Right cardiac atrium (tissue), 5 donors: ENCODE results near the gene CMIP. TPM values are rescaled to one million over a fixed set of nuclear protein-coding genes. Genes with fewer than 3 reads are reported as not detected.

Source experiments
- ATAC-seq, 2 donors: fragments of 200-7000 bp; cut with Tn5 transposase; one replicate each; pipeline versions ENCODE4 v1.8.0 to v1.9.1; 2020; ENCODE audit warnings: moderate library complexity in 2 of 2, mild to moderate bottlenecking in 1 of 2
- DNase-seq, 3 donors: peaks; one replicate each; pipeline ENCODE4 v3.0.0-alpha.2; 2020
- H3K27ac ChIP-seq: one replicate; pipeline ENCODE4 v1.5.1; 2013; ENCODE audit warnings: mild to moderate bottlenecking, low read length, control low read depth, moderate library complexity
- H3K27me3 ChIP-seq: one replicate; pipeline ENCODE4 v1.6.1; 2013; ENCODE audit not compliant: control insufficient read depth, insufficient read depth
- H3K4me1 ChIP-seq: one replicate; pipeline ENCODE4 v1.6.1; 2013; ENCODE audit warnings: low read length; ENCODE audit not compliant: control insufficient read depth, insufficient read depth
- H3K4me3 ChIP-seq: one replicate; pipeline ENCODE4 v1.5.1; 2013; ENCODE audit warnings: low read length, control low read depth
- H3K9me3 ChIP-seq: one replicate; pipeline ENCODE4 v1.6.1; 2013; ENCODE audit warnings: low read length; ENCODE audit not compliant: control insufficient read depth
- WGBS: extraction: QIAGEN DNeasy Blood & Tissue Kit; methylation state at CpG from one replicate; pipeline ENCODE4 v1.1.7; 2013; 5-methylcytosine and 5-hydroxymethylcytosine counted together
- intact Hi-C, 4 donors: fragments of 100-400 bp; cut with DNase I; formaldehyde crosslinking; loops; one replicate each; pipeline versions ENCODE4 v1.11.0 to v1.14.0; 2022 to 2023
- polyA plus RNA-seq: library from polyadenylated mRNA; stranded (reverse); fragments of 200-250 nt; gene quantifications from one replicate; pipeline ENCODE4 v1.2.3, GENCODE V29; 2013
- total RNA-seq, 4 donors: library from RNA; stranded (reverse); fragmentation: NEBNext Ultra II Directional; extraction: Animal tissue kit (Norgen Biotek cat#: 25700); gene quantifications; one replicate each; pipeline ENCODE4 v1.2.1, GENCODE V29; 2021
- donor health status: healthy with polysubstance abuse.
- donor health status: DM: no; HTN: yes; CAD: no.
- donor health status: DM: no; HTN: no; CAD: no.
- donor health status: DM: no; HTN: yes; CAD: no; lungs with severe emphysema.
- donor health status: DM: yes; HTN: yes; CAD: no.

The CMIP gene
- total and polyA plus RNA-seq, 5 donors = 9.0 to 29.0 (median 19.2) TPM

DNA sequence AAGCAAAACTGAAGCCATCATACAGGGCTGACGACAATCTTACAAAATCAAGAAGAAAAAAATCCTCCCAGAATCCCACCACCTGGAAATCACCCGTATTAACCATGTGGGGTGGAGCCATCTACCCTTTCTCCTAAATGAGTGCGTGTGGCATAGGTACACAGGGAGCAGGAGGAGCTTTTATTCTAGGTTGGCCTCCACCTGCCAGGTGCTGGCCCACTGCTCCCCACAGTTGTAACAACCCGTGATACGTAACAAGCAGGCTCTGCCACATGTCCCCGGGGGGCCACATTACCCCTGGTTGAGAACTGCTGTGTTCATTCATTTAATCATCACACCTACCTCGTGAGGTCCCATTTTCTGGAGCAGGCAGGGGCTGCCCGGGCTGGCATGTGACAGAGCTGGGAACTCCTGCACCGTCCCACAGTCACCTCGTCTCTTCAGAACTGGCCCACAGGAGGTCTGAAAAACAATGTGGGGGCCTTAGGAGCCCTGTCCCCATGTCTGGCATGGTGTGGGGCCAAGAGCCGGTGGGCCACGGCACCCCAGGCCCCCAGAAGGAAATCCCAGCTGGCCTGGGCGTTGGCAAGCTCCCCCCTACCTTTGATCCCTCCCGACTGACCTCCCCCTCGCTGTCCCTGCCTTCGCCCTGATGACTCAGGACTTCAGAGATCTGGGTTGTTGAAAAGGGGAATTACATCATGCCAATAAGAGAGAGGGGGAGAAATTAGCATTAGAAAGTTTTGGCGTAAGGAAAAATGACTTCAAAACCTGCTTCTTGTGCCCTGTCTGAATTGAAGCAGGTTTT, 12.9 kb downstream of the CMIP start:
- 68% methylated on average over 17 of the region's 17 CpGs for WGBS

DNA sequence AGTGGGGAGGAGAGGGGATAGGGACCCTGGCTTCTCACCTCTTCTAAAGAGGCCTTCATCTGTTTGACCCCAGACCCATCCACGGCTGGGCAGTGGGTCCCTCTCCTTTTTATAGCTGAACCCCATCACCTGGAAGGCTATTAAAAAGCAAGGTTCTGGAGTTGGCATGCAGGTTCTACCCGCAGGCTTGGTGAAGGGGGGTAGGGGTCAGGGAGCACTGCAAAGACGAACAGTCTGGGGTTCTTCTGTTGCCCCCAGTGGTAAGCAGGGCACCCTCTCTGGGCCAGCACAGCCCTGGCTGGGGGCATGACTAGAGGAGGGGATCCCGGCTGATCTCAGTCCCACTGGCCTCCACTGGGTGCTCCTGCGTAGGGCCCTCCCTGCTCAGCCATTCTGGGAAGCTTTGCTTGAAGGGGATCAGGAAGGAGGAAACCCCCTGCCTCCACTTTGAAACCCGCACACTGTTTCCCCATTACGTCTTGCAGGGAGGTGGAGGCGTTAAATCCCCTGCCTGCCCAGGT, 13.6 kb downstream of the CMIP start:
- ATAC-seq (no peak), DNase-seq (peak in 1 of 3 donors; percentile 20)

More for the DNA sequence above, 12.9 kb downstream of the CMIP start:
- H3K27me3 ChIP-seq = no peaks in the 10 kb centered on the region
- no peak overlapping the region for H3K4me3 ChIP-seq
- ATAC-seq (peak; percentile 36 to 60), DNase-seq (peak; percentile 47 to 64 (median 57))
- intact Hi-C loops = no loop called here
- no peak overlapping the region for H3K27ac ChIP-seq
- peaks cover 3% of the 10 kb centered on the region for H3K4me1 ChIP-seq
- no peaks in the 10 kb centered on the region for H3K9me3 ChIP-seq

DNA sequence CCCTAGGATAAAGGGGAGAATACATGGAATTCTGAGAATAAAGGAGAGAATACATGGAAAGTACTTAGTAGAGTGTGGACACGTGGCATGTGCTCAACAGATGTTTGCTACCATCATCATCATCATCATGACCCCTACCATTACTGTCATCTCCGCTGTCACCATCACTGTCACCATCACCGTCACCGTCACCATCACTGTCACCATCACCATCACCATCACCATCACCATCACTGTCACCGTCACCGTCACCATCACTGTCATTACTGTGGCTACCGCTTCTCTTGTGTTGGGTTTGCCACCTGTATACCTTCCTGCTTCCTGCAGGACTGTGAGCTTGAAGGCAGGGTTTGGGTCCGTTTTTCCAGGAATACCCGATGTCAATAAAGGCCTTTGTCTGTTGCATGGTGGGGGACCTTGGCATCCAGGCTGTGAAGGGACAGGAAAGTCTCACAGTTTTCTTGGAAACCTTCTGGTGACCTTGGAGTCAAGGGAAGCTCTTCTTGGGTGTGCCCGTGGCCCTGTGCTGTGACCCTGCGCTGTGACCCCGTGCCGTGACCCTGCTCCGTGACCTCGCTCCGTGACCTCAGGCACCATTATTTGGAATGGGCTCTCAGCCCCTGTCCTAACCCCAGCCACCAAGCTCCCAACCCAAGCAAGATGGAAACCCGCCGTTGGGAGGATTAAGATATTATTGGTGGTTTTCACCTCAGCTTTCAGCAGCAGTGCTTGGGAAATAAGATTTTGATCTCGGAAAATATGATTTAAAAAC, 14.4 kb downstream of the CMIP start:
- Histone ChIP-seq H3K4me3 (no peak overlapping the region), H3K27ac (no peak overlapping the region), H3K4me1 (no peaks in the 10 kb centered on the region), H3K9me3 (no peaks in the 10 kb centered on the region), H3K27me3 (no peaks in the 10 kb centered on the region)
- DNase-seq (peak in 2 of 3 donors; percentile 9 to 11), ATAC-seq (no peak)
- WGBS = 89% methylated on average over 19 of the region's 19 CpGs
- intact Hi-C loops = no loop called here

More for the DNA sequence above, 13.6 kb downstream of the CMIP start:
- H3K9me3 ChIP-seq = no peaks in the 10 kb centered on the region
- H3K4me3 ChIP-seq = no peak overlapping the region
- intact Hi-C loops = no loop called here
- H3K4me1 ChIP-seq = peaks cover 3% of the 10 kb centered on the region
- no peaks in the 10 kb centered on the region for H3K27me3 ChIP-seq
- 87% methylated on average over 8 of the region's 8 CpGs for WGBS
- no peak overlapping the region for H3K27ac ChIP-seq

DNA sequence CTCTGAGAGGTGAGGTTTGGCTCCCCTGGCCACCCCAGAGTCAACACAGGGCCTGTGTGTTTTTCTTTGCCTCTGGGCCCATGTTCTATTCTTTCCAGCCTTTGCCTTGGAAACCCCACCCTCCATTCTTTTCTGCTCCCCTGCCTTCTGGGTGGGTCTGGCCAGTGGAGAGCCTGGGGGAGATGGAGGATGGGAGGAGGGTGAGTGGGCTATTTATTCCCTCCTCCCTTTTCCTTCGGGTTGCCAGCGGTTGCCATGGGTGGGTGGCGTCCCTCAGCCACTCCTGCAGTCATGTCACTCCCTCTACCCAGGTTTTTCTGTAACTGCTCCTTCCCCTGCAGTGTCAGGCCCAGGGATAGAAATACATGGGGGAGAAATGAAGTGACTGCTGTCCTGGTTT, 15.5 kb downstream of the CMIP start:
- Histone ChIP-seq H3K9me3 (no peaks in the 10 kb centered on the region), H3K27ac (no peak overlapping the region), H3K4me1 (no peaks in the 10 kb centered on the region), H3K27me3 (no peaks in the 10 kb centered on the region), H3K4me3 (no peak overlapping the region)
- ATAC-seq (peak; percentile 30 to 78), DNase-seq (peak in 2 of 3 donors; percentile 28 to 40)
- 66% methylated on average over 3 of the region's 3 CpGs for WGBS
- intact Hi-C loops = no loop called here

DNA sequence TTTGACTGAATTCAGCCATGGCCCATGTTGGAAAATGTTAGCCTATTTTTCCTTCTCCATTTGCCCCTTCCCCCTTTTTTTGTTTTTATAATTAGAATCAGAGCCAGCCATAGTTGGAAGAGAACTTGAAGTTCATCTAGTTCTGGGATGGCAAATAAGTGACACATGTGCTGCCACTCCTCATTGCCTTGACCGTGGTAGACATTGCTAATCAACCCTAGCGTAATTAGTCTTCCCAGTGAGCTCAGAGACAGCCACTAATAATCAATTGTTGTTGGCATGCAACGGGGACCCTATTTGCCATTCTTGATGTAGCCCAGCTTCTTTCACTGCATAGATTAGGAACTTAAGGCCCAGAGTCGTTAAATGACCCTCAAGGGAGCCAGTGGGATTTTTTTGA, 16.6 kb downstream of the CMIP start:
- DNase-seq (no peak), ATAC-seq (no peak)
- no peak overlapping the region for H3K4me3 ChIP-seq
- H3K27ac ChIP-seq = no peak overlapping the region
- H3K27me3 ChIP-seq = no peaks in the 10 kb centered on the region
- H3K9me3 ChIP-seq = no peaks in the 10 kb centered on the region
- H3K4me1 ChIP-seq = no peaks in the 10 kb centered on the region
- 90% methylated on average over 4 of the region's 4 CpGs for WGBS
- intact Hi-C loops = no loop called here

DNA sequence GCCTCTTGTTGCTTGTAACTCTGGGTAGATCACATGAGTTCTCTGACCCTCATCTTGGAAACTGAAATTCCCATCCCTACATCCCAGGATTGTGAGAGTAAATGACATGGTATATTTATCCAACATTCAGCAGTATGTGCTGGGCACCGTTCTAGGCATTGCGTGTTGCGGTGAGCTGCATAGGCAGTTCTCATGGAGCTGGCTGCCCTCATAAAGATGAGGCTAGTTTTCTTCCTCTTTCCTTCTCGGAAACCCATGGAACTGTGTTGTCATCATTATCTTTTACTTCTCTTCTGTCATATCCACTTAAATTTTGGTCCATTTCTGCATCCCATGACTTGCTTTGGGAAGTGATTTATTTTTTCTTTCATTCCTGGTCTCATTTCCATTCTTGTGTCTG, 17.2 kb downstream of the CMIP start:
- Histone ChIP-seq H3K9me3 (no peaks in the 10 kb centered on the region), H3K4me3 (no peak overlapping the region), H3K27ac (no peak overlapping the region), H3K4me1 (no peaks in the 10 kb centered on the region), H3K27me3 (no peaks in the 10 kb centered on the region)
- DNase-seq = peak in 2 of 3 donors; percentile 19 to 49
- ATAC-seq = no peak
- WGBS = 83% methylated on average over 4 of the region's 4 CpGs
- intact Hi-C loops = no loop called here

DNA sequence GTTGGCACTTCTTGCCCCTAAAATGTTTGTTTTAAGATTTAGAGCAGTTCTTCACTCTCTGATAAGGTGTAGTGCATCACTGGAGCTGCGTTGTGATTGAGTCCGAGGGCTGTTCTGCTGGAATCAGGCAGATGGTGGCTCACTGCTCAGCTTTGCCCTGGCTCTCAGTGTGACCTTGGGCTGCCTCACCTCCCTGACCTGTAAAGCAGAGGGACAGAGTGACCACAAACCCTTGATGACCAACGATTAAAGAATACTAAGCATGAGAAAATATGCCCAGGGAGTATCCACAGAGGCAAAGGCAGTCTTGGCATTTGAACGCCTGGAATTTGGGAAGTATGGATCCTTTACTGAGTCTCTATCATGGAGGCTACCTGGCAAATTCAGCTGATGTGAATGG, 18.1 kb downstream of the CMIP start:
- Histone ChIP-seq H3K27ac (no peak overlapping the region), H3K4me1 (no peaks in the 10 kb centered on the region), H3K4me3 (no peak overlapping the region), H3K27me3 (no peaks in the 10 kb centered on the region), H3K9me3 (no peaks in the 10 kb centered on the region)
- intact Hi-C loops = no loop called here
- ATAC-seq (no peak), DNase-seq (no peak)
- 81% methylated on average over 4 of the region's 4 CpGs for WGBS

DNA sequence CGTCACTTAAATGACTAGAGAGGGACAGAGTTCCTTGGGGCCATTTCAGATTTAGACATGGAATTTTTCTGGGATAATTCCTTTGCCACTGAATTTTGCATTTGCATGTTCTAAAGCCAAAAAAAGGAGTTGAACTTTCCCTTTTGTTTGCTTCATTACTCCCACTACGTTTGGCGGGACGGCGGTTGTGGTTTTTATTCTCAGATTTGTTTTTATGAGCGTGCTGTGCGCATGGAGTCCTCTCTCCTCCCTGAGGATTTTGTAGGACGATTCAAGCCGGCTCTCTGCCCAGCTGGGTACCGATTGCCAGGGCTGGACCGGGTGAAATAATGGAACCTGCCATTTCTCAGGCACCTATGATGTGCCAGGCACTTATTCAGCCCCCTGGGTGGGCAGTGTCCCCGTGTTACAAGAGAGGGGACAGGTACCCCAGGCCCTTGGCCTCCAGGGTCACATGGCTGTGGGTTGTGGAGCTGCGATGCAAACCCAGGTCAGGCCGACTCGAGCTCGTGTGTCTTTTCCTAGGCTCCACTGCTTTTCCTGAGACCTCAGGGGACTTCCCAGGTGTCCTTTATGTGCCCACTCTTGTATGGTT, 18.8 kb downstream of the CMIP start:
- H3K4me1 ChIP-seq = peaks cover 2% of the 10 kb centered on the region

DNA sequence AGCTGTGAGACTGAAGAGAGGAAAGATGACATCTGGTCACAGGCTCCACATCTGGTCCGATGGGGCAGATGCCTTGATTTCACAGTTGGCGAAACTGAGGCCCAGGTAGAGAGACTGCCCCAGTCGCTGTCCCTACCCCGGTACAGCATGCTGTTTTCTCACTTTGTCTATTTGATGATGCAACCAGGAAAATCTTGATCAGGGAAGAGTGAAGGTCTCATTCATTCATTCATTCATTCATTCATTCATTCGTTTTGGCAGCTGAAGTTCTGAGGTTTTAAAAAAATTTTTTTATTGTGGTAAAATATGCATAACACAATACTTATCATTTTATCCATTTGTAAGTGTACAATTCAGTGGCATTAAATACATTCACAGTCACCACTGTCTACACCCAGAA, 19.7 kb downstream of the CMIP start:
- 96% methylated on average over 5 of the region's 5 CpGs for WGBS
- Histone ChIP-seq H3K4me1 (peaks cover 3% of the 10 kb centered on the region), H3K27me3 (no peaks in the 10 kb centered on the region), H3K27ac (no peak overlapping the region), H3K9me3 (no peaks in the 10 kb centered on the region), H3K4me3 (no peak overlapping the region)
- ATAC-seq (no peak), DNase-seq (no peak)
- intact Hi-C loops = no loop called here

More for the DNA sequence above, 18.8 kb downstream of the CMIP start:
- 85% methylated on average over 16 of the region's 16 CpGs for WGBS
- peak in 1 of 3 donors; percentile 25 for DNase-seq
- Histone ChIP-seq H3K9me3 (no peaks in the 10 kb centered on the region), H3K4me3 (no peak overlapping the region), H3K27me3 (no peaks in the 10 kb centered on the region), H3K27ac (no peak overlapping the region)
- intact Hi-C loops = no loop called here
- no peak for ATAC-seq

DNA sequence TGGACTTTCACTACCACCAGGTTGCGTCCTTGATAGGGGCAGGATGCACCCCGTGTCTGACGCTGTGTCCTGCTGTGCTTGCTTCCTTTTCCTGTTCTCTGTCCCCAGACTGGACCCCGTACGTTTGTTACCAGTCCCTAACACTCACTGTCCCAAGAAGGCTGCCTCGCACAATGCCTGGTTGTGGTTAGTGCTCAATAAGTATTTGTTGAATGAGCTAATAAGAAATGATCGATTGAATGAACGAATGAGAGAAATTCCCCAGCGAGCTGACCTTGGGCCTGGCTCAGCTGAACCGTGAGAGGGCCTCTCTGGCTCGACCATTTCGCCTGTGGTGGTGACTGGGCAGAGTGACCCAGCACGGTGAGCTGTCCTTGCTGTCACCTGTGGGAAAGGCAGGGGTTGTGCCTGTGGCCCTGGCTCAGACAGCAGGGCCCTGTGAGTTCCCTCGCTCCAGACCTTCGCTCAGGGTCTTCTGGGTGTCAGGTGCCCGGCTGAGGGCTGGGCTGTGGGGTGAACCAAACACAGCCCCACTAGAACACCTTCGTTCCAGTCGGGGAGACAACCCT, 20.9 kb downstream of the CMIP start:
- H3K27ac ChIP-seq = no peak overlapping the region
- intact Hi-C loops = no loop called here
- no peak overlapping the region for H3K4me3 ChIP-seq
- ATAC-seq = no peak
- peaks cover 3% of the 10 kb centered on the region for H3K4me1 ChIP-seq
- H3K9me3 ChIP-seq = no peaks in the 10 kb centered on the region
- no peaks in the 10 kb centered on the region for H3K27me3 ChIP-seq
- WGBS = 82% methylated on average over 18 of the region's 18 CpGs
- DNase-seq = peak in 2 of 3 donors; percentile 3 to 32
